WI38 (cell line): ENCODE results near the gene ZER1.
"Not testable (repeated sequence)": the region's sequence is repeated elsewhere in the genome, so short reads cannot be mapped to it uniquely, and the experiment has no call there.

Source experiments
- H3K4me3 ChIP-seq: 2 replicates; pipeline ENCODE4 v1.5.1; 2011; ENCODE audit warnings: low read depth, mild to moderate bottlenecking, control low read depth, low read length
- TF ChIP-seq, protein P1 (sequence below): IDR thresholded peaks from 2 replicates; pipeline ENCODE4 v1.5.1; 2012; ENCODE audit warnings: low read depth, mild to moderate bottlenecking, control low read depth, low read length

The ZER1 gene

DNA sequence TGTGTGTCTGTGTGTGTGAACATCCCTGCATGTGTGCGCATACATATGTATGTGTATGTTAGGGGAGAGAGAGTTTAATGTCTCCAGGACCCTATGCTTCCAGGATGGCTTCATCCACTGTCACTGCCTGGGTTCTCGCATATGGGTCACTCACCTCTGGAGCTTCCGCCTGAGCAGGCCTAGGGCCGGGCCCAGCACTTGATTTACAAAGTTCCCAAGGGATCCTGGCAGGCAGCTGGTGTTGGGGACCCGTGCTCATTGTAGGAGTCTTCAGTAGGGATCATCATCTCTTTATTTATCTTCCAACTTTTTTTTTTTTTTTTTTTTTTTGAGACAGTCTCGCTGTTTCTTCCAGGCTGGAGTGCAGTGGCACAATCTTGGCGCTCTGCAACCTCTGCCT lies 28.3 kb upstream of the ZER1 start:
- H3K4me3 ChIP-seq, result no peak overlapping the region
- TF ChIP-seq, protein P1, sequence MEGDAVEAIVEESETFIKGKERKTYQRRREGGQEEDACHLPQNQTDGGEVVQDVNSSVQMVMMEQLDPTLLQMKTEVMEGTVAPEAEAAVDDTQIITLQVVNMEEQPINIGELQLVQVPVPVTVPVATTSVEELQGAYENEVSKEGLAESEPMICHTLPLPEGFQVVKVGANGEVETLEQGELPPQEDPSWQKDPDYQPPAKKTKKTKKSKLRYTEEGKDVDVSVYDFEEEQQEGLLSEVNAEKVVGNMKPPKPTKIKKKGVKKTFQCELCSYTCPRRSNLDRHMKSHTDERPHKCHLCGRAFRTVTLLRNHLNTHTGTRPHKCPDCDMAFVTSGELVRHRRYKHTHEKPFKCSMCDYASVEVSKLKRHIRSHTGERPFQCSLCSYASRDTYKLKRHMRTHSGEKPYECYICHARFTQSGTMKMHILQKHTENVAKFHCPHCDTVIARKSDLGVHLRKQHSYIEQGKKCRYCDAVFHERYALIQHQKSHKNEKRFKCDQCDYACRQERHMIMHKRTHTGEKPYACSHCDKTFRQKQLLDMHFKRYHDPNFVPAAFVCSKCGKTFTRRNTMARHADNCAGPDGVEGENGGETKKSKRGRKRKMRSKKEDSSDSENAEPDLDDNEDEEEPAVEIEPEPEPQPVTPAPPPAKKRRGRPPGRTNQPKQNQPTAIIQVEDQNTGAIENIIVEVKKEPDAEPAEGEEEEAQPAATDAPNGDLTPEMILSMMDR, result no peak

DNA sequence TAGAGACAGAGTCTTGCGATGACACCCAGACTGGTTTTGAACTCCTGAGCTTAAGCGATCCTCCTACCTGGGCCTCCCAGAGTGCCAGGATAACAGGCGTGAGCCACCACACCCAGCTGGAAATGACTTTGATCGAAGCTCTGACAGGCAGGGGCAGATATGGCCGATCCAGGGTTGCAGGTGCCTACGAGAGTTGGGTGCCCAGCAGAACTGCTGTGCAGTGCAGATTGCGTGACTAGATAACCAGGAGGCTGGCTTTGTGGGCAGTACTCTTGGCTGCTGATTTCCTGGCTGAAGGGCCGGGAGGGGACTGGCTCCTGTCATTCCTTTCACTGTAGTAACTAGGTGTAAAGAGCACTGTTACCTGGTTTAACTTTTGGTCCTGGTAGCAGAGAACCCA lies 27.2 kb upstream of the ZER1 start:
- TF ChIP-seq, protein P1, result no peak
- H3K4me3 ChIP-seq, result no peak overlapping the region

DNA sequence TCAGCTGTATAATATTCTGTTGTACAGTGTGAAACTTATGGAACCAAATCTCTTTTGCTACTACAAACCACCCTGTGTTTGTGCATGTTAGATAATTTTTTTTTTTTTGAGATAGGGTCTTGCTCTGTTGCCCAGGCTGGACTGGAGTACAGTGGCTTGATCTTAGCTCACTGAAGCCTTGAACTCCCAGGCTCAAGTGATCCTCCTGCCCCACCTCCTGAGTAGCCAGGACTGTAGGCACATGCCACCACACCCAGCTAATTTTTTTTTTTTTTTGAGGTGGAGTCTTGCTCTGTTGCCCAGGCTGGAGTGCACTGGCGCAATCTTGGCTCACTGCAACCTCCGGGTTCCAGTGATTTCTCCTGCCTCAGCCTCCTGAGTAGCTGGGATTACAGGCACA lies 23.2 kb upstream of the ZER1 start:
- not testable (repeated sequence) for H3K4me3 ChIP-seq

DNA sequence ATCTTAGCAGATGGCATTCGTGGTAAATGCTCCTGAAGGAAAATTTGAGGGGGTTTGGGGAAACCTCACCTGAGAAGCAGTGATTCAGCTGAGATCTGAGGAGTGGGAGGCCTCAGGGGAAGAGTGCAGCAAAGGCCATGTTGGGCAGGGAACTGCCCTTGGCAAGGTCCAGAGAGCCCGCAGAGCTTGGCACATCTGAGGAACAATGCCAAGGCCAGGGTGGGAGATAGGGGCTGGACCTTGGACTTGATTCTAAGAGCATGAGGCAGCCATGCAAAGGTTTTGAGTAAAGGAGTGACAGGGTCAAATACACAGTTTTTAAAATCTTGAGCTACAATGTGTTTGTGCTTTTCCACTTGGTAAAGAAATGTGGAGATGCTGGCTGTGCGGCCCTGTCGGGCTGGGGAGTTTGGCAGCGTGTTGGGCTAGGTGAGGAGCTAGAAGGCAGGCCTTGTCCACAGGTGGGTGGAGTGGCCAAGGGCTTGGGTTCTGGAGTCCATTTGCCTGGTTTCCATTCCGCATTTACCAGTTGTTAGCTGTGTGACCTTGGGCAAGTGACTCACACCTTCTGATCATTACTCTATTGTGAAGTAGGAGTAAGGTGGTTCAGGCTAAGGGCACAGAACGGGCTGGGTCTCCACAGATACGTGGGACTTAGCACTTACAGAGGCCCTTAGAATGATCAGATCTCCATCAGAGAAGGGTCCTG lies 21.4 kb upstream of the ZER1 start:
- TF ChIP-seq, protein P1, result no peak
- H3K4me3 ChIP-seq, result no peak overlapping the region

DNA sequence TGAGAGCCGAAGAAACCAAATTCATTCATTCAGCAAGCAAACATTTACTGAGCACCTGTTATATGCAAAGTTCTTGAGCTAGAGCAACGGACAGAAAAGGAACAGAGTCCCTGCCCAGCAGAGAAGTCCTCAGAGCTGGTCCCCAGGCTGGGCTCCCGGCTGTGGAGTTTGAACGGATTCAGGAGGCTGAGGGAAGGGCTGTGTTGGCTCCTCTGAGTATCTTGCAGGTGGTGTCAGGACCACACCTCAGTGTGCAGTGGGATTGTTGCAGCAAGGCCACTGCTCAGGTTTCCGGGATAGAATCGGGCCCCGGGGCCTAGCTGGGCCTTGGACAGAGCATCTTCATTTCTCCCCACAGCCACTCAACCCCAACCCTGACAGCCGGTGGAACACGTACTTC lies 20.4 kb upstream of the ZER1 start:
- TF ChIP-seq, protein P1, result no peak
- H3K4me3 ChIP-seq, result no peak overlapping the region

DNA sequence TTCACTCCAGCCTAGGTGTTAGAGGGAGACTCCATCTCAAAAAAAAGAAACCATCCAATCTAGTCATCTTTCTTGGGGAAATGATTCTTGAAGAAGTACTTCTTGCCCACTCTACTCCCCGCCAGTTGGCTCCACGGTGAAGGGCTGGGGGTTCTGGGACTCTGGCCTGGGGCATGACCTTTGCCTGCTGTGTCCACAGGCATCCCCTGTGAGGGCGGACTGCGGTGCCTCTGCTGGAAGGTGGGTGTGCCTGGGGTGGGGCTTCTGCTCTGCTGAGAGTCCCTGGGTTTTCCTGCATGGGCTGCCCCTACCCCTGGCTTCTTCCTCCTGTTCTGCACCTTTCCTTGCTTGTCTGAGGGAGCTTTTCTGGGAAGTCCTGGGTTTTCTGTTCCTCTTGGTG lies 18.8 kb upstream of the ZER1 start:
- H3K4me3 ChIP-seq, result no peak overlapping the region
- TF ChIP-seq, protein P1, result no peak

DNA sequence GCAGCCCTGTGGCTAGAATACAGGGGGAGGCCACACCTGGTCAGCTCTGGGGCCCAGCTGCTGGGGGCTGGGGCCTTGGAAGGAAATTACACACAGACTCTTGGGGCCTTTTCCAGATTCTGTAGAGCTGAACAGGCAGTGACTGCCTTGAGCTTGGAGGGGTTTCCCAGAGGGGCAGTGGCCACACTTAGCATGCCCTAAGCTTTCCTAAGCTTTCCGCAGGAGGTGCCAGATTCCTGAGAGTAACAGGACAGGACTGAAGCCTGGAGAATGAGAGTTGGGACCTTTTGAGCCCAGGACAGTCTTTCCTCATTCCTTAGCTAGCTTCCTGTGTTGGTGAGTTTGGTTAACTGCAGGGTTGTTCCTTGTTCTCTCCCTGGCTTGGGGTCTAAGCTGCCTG lies 16.7 kb upstream of the ZER1 start:
- TF ChIP-seq, protein P1, result no peak
- peak overlapping the region; percentile 96 for H3K4me3 ChIP-seq

DNA sequence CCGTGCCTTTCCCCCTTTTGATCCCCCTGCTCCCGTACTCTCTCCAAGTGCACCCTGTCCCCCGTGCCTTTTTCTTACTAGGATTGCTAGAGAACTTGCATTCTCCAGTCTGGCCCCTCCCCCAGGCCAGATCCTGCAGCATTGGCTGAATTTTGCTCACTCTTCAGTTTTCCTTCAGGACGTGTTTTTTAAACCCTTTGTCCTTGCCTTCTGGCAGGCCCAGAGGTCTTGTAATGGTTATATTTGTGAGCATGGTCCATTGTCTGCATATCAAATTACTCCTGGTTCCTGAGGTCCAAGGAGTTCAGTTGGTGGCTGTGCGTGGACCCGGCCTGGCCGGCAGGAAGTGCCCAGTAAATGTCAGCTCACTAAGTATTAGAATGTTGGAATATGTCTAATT lies 15.9 kb upstream of the ZER1 start:
- H3K4me3 ChIP-seq, result peak overlapping the region; percentile 96
- TF ChIP-seq, protein P1, result no peak
